WTC11 (cell line): ENCODE measurements around the gene MAP9.

Experiments
- CTCF ChIP-seq: fragments of 200-600 bp; IDR thresholded peaks from 2 replicates; pipeline ENCODE4 v1.8.0; 2022; ENCODE audit warnings: antibody characterized with exemption
- IRF2 ChIP-seq: sonication (generic); formaldehyde crosslinking; IDR thresholded peaks from 2 replicates; pipeline ENCODE4 v1.8.0; 2022; ENCODE audit warnings: low read depth, missing genetic modification reagents, borderline replicate concordance
- NR2C2 ChIP-seq: sonication (generic); formaldehyde crosslinking; IDR thresholded peaks from 2 replicates; pipeline ENCODE4 v1.8.0; 2022; ENCODE audit warnings: mild to moderate bottlenecking, missing genetic modification reagents

GRCh38 chr4:155411546-155411945 lies 34.8 kb upstream of the MAP9 start:
- TF ChIP-seq CTCF (no peak), NR2C2 (no peak), IRF2 (CRISPR knock-in tag) (no peak)
